ENCODE measurements around the gene CALHM2. TPM values are rescaled to one million over a fixed set of nuclear protein-coding genes. Genes with fewer than 3 reads are reported as not detected.
A peak's percentile ranks its signal among the peaks of the same experiment; 100 is the strongest.

Gene CALHM2
- total and polyA plus RNA-seq, 2 of the 4 experiments (the other 2 are of a cell fraction) = 2.5 to 7.9 TPM

- H3K4me1 ChIP-seq (ENCODE audit: control insufficient read depth, insufficient read depth, low read length) = no peaks in the 10 kb centered on the region; the same call in 1 of the 2 replicates
- intact Hi-C loops (cut with micrococcal nuclease) (no loop called here), in situ Hi-C loops (cut with MboI; ENCODE audit: low sequenced_read_pairs) (no loop called here), dilution Hi-C loops (cut with HindIII; ENCODE audit: low sequenced_read_pairs, unreplicated experiment) (no loop called here)
- peaks cover 4% of the 10 kb centered on the region; the same call in 1 of the 2 replicates for H3K9me1 ChIP-seq (ENCODE audit: insufficient read depth, low read length)
- no peak within 1 kb of the TSS for H3K23ac ChIP-seq (ENCODE audit: low read depth, low read length)
- no peak within 1 kb of the TSS for H3K4ac ChIP-seq (ENCODE audit: low read depth, low read length)
- WGBS, 2 experiments (ENCODE audit: extremely low coverage in 2 of 2, insufficient read length in 1 of 2) = no CpG with 5 or more reads among the region's 7 CpGs
- H4K91ac ChIP-seq (ENCODE audit: insufficient read depth, low read depth, low read length) = no peak within 1 kb of the TSS
- no peak for ATAC-seq (ENCODE audit: low read depth)
- peaks cover 29% of the 10 kb centered on the region for H3K27me3 ChIP-seq (ENCODE audit: control insufficient read depth, insufficient read depth, low read length)
- no peak within 1 kb of the TSS for H2BK5ac ChIP-seq (ENCODE audit: low read depth, low read length, poor library complexity, severe bottlenecking)
- no peak within 1 kb of the TSS for H3K56ac ChIP-seq (ENCODE audit: extremely low read depth, insufficient read depth, low read length)
- H2AFZ ChIP-seq (replicated peaks; ENCODE audit: low read length, poor library complexity) = peak within 1 kb of the TSS; percentile 29
- H3K4me2 ChIP-seq (ENCODE audit: low read depth, low read length) = no peak within 1 kb of the TSS
- no peak within 1 kb of the TSS for H2BK20ac ChIP-seq (ENCODE audit: low read depth, low read length)
- H3K4me3 ChIP-seq (ENCODE audit: insufficient read depth, low read depth, low read length) = no peak within 1 kb of the TSS
- H4K5ac ChIP-seq (ENCODE audit: low read depth, low read length) = no peak within 1 kb of the TSS
- no peak within 1 kb of the TSS; the same call in 1 of the 2 replicates for H3K14ac ChIP-seq (replicated peaks; ENCODE audit: low read depth, low read length)
- no peak within 1 kb of the TSS for H2BK15ac ChIP-seq (ENCODE audit: low read depth, low read length)
- ChIA-PET POLR2A (ENCODE audit: unreplicated experiment) (no interaction called here), CTCF (no interaction called here)
- H4K8ac ChIP-seq (ENCODE audit: low read depth in 2 of 2, low read length in 2 of 2) = no peak within 1 kb of the TSS
- no peak within 1 kb of the TSS for H3K9ac ChIP-seq (ENCODE audit: low read depth, low read length)
- TF ChIP-seq SMC3 (IDR thresholded peaks at IDR 0.05; ENCODE audit: low read depth, low read length) (no peak), RCOR1 (IDR thresholded peaks at IDR 0.05; ENCODE audit: insufficient replicate concordance, low read length) (no peak), POLR2A (IDR thresholded peaks at IDR 0.05; ENCODE audit: low read depth, low read length) (no peak)
- BruUV-seq (replicated peaks) = no TSS peak
- no peak within 1 kb of the TSS for H2AK5ac ChIP-seq (ENCODE audit: low read depth, low read length)
- H3K27ac ChIP-seq (ENCODE audit: insufficient read depth, low read length) = no peak within 1 kb of the TSS
- no peak within 1 kb of the TSS for H2BK120ac ChIP-seq (ENCODE audit: low read depth, low read length)
- H3K79me1 ChIP-seq (ENCODE audit: low read depth in 1 of 2, low read length in 2 of 2) = no peaks in the 10 kb centered on the region
- H3K36me3 ChIP-seq (ENCODE audit: control insufficient read depth, insufficient read depth, low read length) = no peaks in the 10 kb centered on the region
- no peak within 1 kb of the TSS for H2AK9ac ChIP-seq (replicated peaks; ENCODE audit: low read depth, low read length, poor library complexity)
- no peak for DNase-seq
- no peaks in the 10 kb centered on the region for H4K20me1 ChIP-seq (ENCODE audit: insufficient read depth, low read length)
- H3K18ac ChIP-seq (ENCODE audit: low read depth, low read length) = no peak within 1 kb of the TSS
- no peaks in the 10 kb centered on the region for H3K9me3 ChIP-seq (ENCODE audit: control insufficient read depth, insufficient read depth, low read length)
These were observed 27.0 kb upstream of the CALHM2 start, which contains the start of gene CALHM3 for GRCh38 chr10:103479135-103479534. CALHM3 (minus strand) TSS chr10:103479240; CDS start chr10:103479032, 208 bp downstream.
